HCT116 (cell line): Measurements from ENCODE around the gene CSF2RB. TPM values are rescaled to one million over a fixed set of nuclear protein-coding genes. Genes with fewer than 3 reads are reported as not detected.

Source experiments
- ATAC-seq: fragments of 200-7000 bp; cut with Tn5 transposase; 2 replicates; pipeline ENCODE4 v1.9.1; 2020; ENCODE audit warnings: mild to moderate bottlenecking, moderate library complexity
- BruUV-seq: library from RNA; stranded (reverse); fragments of 400-500 nt; replicated peaks from 2 replicates; lab custom pipeline; 2021; lab: Mats Ljungman, UMichigan
- CTCF ChIA-PET: fragments of 300-600 bp; sonication (Branson Sonifier 250); formaldehyde crosslinking; loops from one replicate; lab custom pipeline; 2021; ENCODE audit warnings: antibody characterized with exemption; lab: Charles Lee
- POLR2A ChIA-PET: fragments of 300-600, 350-600 bp; sonication (Branson Sonifier 250); formaldehyde crosslinking; loops from one replicate; lab custom pipeline; 2021; ENCODE audit warnings: antibody characterized with exemption; lab: Charles Lee
- RAD21 ChIA-PET, 2 experiments: fragments of 300-600 bp; sonication (Branson Sonifier 250); formaldehyde crosslinking; loops; one replicate each; lab custom pipeline; 2023; ENCODE audit warnings: low total read pairs in 2 of 2; ENCODE audit not compliant: uncharacterized antibody in 2 of 2, unreplicated experiment in 2 of 2, low non-redundant PET in 1 of 2; lab: Charles Lee
- DNase-seq: peaks from one replicate; pipeline ENCODE4 v3.0.0-alpha.2; 2010; ENCODE audit warnings: low read depth, low spot score
- H2AFZ ChIP-seq: fragments of 200-600 bp; shearing (Covaris generic), sonication (generic); 2 replicates; pipeline ENCODE4 v1.6.1; 2017; ENCODE audit warnings: low read depth, mixed run types, mixed read lengths, antibody characterized with exemption, low read length; ENCODE audit not compliant: poor library complexity, severe bottlenecking
- H3K27ac ChIP-seq: 2 replicates; pipeline ENCODE4 v1.5.1; 2012; ENCODE audit warnings: low read depth, low read length
- H3K27me3 ChIP-seq: fragments of 200-600 bp; sonication (generic); 2 replicates; pipeline ENCODE4 v1.6.1; 2016; ENCODE audit warnings: mixed run types, low read length, mixed read lengths; ENCODE audit not compliant: insufficient read depth
- H3K36me3 ChIP-seq, 2 experiments: fragments of 200-500 bp in 1 of 2; fragments of 200-600 bp in 1 of 2; sonication (Bioruptor generic) in 1 of 2; sonication (generic) in 1 of 2; 2 replicates each; pipeline versions ENCODE4 v1.5.1 to v1.6.1; 2014 to 2016; ENCODE audit warnings: low read length in 2 of 2, inconsistent platforms in 1 of 2, mixed read lengths in 1 of 2, mixed run types in 1 of 2; ENCODE audit not compliant: insufficient read depth in 2 of 2, control insufficient read depth in 1 of 2
- H3K4me1 ChIP-seq, 2 experiments: fragments of 200-600 bp in 1 of 2; sonication (generic) in 1 of 2; 2 replicates each; pipeline versions ENCODE4 v1.5.1 to v1.6.1; 2012 to 2017; ENCODE audit warnings: low read length in 2 of 2, inconsistent platforms in 1 of 2, mild to moderate bottlenecking in 1 of 2, mixed read lengths in 1 of 2, mixed run types in 1 of 2, moderate library complexity in 1 of 2; ENCODE audit not compliant: insufficient read depth in 2 of 2, control insufficient read depth in 1 of 2
- H3K4me2 ChIP-seq: fragments of 200-600 bp; sonication (generic); 2 replicates; pipeline ENCODE4 v1.6.1; 2017; ENCODE audit warnings: mixed run types, low read length, mixed read lengths
- H3K4me3 ChIP-seq, 2 experiments: fragments of 200-600 bp in 1 of 2; sonication (generic) in 1 of 2; replicated peaks in 1 of 2; 2 replicates each; pipeline ENCODE4 v1.5.1; 2011 to 2016; ENCODE audit warnings: low read length in 2 of 2, control low read depth in 1 of 2, low read depth in 1 of 2, mild to moderate bottlenecking in 1 of 2, mixed read lengths in 1 of 2, mixed run types in 1 of 2
- H3K79me2 ChIP-seq: fragments of 200-600 bp; sonication (generic); 2 replicates; pipeline ENCODE4 v1.6.1; 2017; ENCODE audit warnings: mild to moderate bottlenecking, mixed run types, low read length, moderate library complexity, mixed read lengths; ENCODE audit not compliant: insufficient read depth
- H3K9ac ChIP-seq: fragments of 200-600 bp; sonication (generic); 2 replicates; pipeline ENCODE4 v1.6.1; 2016; ENCODE audit warnings: low read length, mixed read lengths
- H3K9me2 ChIP-seq: fragments of 200-600 bp; sonication (generic), shearing (Covaris generic); 2 replicates; pipeline ENCODE4 v1.6.1; 2017; ENCODE audit warnings: mixed run types, mild to moderate bottlenecking, moderate library complexity; ENCODE audit not compliant: insufficient read depth
- H3K9me3 ChIP-seq, 2 experiments: fragments of 200-500 bp in 1 of 2; fragments of 200-600 bp in 1 of 2; sonication (Bioruptor generic) in 1 of 2; sonication (generic) in 1 of 2; 2 replicates each; pipeline ENCODE4 v1.6.1; 2014 to 2017; ENCODE audit warnings: low read length in 2 of 2, mixed read lengths in 2 of 2, inconsistent platforms in 1 of 2, low read depth in 1 of 2, mild to moderate bottlenecking in 1 of 2, mixed run types in 1 of 2, moderate library complexity in 1 of 2; ENCODE audit not compliant: control insufficient read depth in 1 of 2, insufficient read depth in 1 of 2
- H4K20me1 ChIP-seq: fragments of 200-600 bp; sonication (generic), shearing (Covaris generic); 2 replicates; pipeline ENCODE4 v1.6.1; 2017; ENCODE audit warnings: mixed run types, mild to moderate bottlenecking, moderate library complexity; ENCODE audit not compliant: insufficient read depth
- ATF3 ChIP-seq: IDR thresholded peaks from 2 replicates; pipeline ENCODE4 v1.6.1; 2012
- CTCF ChIP-seq, 3 experiments: fragments of 200-600 bp in 1 of 3; sonication (generic) in 1 of 3; IDR thresholded peaks in 2 of 3; conservative IDR thresholded peaks in 1 of 3; 2 replicates each; pipeline ENCODE4 v1.5.1; 2012 to 2017; ENCODE audit warnings: low read depth in 2 of 3, low read length in 2 of 3, antibody characterized with exemption in 1 of 3, borderline replicate concordance in 1 of 3, control low read depth in 1 of 3, mild to moderate bottlenecking in 1 of 3, mixed read lengths in 1 of 3, mixed run types in 1 of 3, moderate library complexity in 1 of 3; ENCODE audit not compliant: insufficient read depth in 1 of 3
- EGR1 ChIP-seq: IDR thresholded peaks from 2 replicates; pipeline ENCODE4 v1.6.1; 2012; ENCODE audit warnings: low read depth
- ELF1 ChIP-seq: IDR thresholded peaks from 2 replicates; pipeline ENCODE4 v1.6.1; 2012; ENCODE audit warnings: low read depth, borderline replicate concordance
- FOSL1 ChIP-seq: IDR thresholded peaks from 2 replicates; pipeline ENCODE4 v1.6.1; 2012; ENCODE audit warnings: low read depth
- SP1 ChIP-seq: IDR thresholded peaks from 2 replicates; pipeline ENCODE4 v1.6.1; 2012; ENCODE audit warnings: low read depth
- intact Hi-C: fragments of 100-400 bp; cut with micrococcal nuclease; formaldehyde crosslinking; loops from 2 replicates; pipeline ENCODE4 v1.10.0; 2022
- total RNA-seq: library from RNA; stranded (reverse); gene quantifications from one replicate; pipeline ENCODE4 v1.2.1, GENCODE V29; 2021; ENCODE audit not compliant: unreplicated experiment
- TF ChIP-seq, protein P1 (sequence below): IDR thresholded peaks from 2 replicates; pipeline ENCODE4 v1.6.1; 2012; ENCODE audit warnings: low read depth
- TF ChIP-seq, protein P2 (sequence below): IDR thresholded peaks from 2 replicates; pipeline ENCODE4 v1.6.1; 2011; ENCODE audit warnings: mild to moderate bottlenecking, low read length, moderate library complexity; ENCODE audit not compliant: insufficient replicate concordance; ENCODE audit errors: extremely low read depth

CSF2RB gene
- total RNA-seq, 1 experiment from 2014 or later: 0.10 TPM

DNA sequence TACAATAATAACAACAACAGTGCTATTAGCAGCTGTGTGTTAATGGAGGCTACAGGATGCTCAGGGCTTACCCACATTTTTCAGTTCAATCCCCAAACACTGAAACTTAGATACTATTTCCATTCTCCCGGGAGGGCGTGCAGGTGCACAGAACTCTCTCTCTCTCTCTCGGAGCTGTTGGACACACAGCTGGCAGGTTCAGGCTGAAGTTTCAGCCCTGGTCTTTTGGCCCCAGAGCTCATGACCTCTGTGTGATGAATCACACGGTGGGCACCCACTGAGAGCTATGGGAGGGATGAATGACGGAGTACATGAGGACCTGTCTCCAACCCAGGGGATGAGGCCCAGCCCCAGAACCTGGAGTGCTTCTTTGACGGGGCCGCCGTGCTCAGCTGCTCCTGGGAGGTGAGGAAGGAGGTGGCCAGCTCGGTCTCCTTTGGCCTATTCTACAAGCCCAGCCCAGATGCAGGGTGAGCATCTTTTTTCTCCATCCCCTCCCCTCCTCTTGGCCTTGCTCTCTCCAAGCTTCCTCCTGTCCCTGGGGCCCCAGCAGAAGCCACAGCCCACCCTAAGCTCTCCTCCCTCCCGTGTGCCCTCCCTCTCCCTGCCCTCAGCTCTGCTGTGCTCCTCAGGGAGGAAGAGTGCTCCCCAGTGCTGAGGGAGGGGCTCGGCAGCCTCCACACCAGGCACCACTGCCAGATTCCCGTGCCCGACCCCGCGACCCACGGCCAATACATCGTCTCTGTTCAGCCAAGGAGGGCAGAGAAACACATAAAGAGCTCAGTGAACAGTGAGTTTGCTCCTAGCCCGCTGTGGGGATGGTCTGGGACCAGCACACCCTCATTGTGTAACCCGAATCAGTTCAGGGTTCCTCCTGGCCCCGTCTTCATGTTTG is 16.9 kb downstream of the CSF2RB start (continued):
- TF ChIP-seq, protein P1, sequence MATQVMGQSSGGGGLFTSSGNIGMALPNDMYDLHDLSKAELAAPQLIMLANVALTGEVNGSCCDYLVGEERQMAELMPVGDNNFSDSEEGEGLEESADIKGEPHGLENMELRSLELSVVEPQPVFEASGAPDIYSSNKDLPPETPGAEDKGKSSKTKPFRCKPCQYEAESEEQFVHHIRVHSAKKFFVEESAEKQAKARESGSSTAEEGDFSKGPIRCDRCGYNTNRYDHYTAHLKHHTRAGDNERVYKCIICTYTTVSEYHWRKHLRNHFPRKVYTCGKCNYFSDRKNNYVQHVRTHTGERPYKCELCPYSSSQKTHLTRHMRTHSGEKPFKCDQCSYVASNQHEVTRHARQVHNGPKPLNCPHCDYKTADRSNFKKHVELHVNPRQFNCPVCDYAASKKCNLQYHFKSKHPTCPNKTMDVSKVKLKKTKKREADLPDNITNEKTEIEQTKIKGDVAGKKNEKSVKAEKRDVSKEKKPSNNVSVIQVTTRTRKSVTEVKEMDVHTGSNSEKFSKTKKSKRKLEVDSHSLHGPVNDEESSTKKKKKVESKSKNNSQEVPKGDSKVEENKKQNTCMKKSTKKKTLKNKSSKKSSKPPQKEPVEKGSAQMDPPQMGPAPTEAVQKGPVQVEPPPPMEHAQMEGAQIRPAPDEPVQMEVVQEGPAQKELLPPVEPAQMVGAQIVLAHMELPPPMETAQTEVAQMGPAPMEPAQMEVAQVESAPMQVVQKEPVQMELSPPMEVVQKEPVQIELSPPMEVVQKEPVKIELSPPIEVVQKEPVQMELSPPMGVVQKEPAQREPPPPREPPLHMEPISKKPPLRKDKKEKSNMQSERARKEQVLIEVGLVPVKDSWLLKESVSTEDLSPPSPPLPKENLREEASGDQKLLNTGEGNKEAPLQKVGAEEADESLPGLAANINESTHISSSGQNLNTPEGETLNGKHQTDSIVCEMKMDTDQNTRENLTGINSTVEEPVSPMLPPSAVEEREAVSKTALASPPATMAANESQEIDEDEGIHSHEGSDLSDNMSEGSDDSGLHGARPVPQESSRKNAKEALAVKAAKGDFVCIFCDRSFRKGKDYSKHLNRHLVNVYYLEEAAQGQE: no peak
- TF ChIP-seq, all 23 proteins: peak for 0

DNA sequence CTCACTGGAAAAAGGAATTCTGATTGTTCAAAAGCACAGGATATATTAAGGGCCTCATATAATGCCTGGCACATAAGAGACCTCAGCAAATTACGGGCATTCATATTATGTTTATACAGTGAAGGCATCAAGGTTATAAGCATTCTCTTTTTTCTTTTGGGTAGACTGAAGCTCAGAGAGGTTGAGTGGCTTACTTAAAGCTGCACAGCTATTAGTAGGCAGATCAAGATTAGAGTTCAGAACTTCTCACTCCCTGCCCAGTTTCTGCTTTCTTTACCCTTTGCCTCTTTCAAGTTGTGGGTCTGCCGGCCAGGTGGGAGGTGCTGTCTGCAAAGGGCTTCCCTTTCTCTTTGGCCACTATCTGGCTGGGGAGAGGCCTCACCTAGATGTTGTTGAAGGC is 18.0 kb downstream of the CSF2RB start:
- H3K9me3 ChIP-seq: no peaks in the 10 kb centered on the region
- no peak overlapping the region for H3K9ac ChIP-seq
- no peak overlapping the region for H3K4me2 ChIP-seq
- CTCF ChIA-PET: no interaction called here
- no peaks in the 10 kb centered on the region for H3K79me2 ChIP-seq
- no peak overlapping the region for H3K27ac ChIP-seq
- RAD21 ChIA-PET: no interaction called here
- H2AFZ ChIP-seq: no peak overlapping the region
- DNase-seq (no peak), ATAC-seq (no peak)
- no peaks in the 10 kb centered on the region for H3K36me3 ChIP-seq
- no peaks in the 10 kb centered on the region for H4K20me1 ChIP-seq
- H3K9me2 ChIP-seq: no peaks in the 10 kb centered on the region
- H3K4me1 ChIP-seq: no peaks in the 10 kb centered on the region
- TF ChIP-seq ELF1 (no peak), FOSL1 (no peak), SP1 (no peak), ATF3 (no peak), EGR1 (no peak), CTCF (IDR thresholded peaks at IDR 0.05 in 2 of 3, conservative IDR thresholded peaks at IDR 0.05 in 1 of 3; ENCODE audit: borderline replicate concordance in 1 of 3, insufficient read depth in 1 of 3, low read depth in 2 of 3, low read length in 2 of 3) (no peak)
- TF ChIP-seq, protein P2, sequence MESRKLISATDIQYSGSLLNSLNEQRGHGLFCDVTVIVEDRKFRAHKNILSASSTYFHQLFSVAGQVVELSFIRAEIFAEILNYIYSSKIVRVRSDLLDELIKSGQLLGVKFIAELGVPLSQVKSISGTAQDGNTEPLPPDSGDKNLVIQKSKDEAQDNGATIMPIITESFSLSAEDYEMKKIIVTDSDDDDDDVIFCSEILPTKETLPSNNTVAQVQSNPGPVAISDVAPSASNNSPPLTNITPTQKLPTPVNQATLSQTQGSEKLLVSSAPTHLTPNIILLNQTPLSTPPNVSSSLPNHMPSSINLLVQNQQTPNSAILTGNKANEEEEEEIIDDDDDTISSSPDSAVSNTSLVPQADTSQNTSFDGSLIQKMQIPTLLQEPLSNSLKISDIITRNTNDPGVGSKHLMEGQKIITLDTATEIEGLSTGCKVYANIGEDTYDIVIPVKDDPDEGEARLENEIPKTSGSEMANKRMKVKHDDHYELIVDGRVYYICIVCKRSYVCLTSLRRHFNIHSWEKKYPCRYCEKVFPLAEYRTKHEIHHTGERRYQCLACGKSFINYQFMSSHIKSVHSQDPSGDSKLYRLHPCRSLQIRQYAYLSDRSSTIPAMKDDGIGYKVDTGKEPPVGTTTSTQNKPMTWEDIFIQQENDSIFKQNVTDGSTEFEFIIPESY: no peak
- POLR2A ChIA-PET: no interaction called here
- BruUV-seq: no TSS peak
- intact Hi-C loops: no loop called here
- H3K27me3 ChIP-seq: no peaks in the 10 kb centered on the region; the same call in 1 of the 2 replicates
- H3K4me3 ChIP-seq: no peak overlapping the region
